Measurements from ENCODE around the gene NOB1. TPM values are rescaled to one million over a fixed set of nuclear protein-coding genes. Genes with fewer than 3 reads are reported as not detected.
"Not testable (repeated sequence)": the region's sequence is repeated elsewhere in the genome, so short reads cannot be mapped to it uniquely, and the experiment has no call there.

The NOB1 gene
- total RNA-seq, 1 donor from 2014 or later = 32.2 TPM

GRCh38 chr16:69745959-69746358 lies 8.8 kb downstream of the NOB1 start:
- TF ChIP-seq CTCF (conservative IDR thresholded peaks at IDR 0.05; ENCODE audit: low read depth, low read length) = no peak
- DNase-seq (ENCODE audit: low read depth) = no peak

GRCh38 chr16:69745232-69745612 lies 9.5 kb downstream of the NOB1 start:
- H3K4me3 ChIP-seq (ENCODE audit: low read depth, low read length) = no peak overlapping the region
- no peak for TF ChIP-seq CTCF (conservative IDR thresholded peaks at IDR 0.05; ENCODE audit: low read depth, low read length)

More at GRCh38 chr16:69745959-69746358, 8.8 kb downstream of the NOB1 start:
- no peak overlapping the region for H3K4me3 ChIP-seq (ENCODE audit: low read depth, low read length)

GRCh38 chr16:69744363-69745231 lies 10.1 kb downstream of the NOB1 start:
- H3K4me3 ChIP-seq (ENCODE audit: low read depth, low read length) = no peak overlapping the region
- no peak for DNase-seq (ENCODE audit: low read depth)
- TF ChIP-seq CTCF (conservative IDR thresholded peaks at IDR 0.05; ENCODE audit: low read depth, low read length) = no peak

More at GRCh38 chr16:69745232-69745612, 9.5 kb downstream of the NOB1 start:
- no peak for DNase-seq (ENCODE audit: low read depth)

GRCh38 chr16:69741951-69742904 lies 12.5 kb downstream of the NOB1 start:
- no peak overlapping the region for H3K4me3 ChIP-seq (ENCODE audit: low read depth, low read length)
- TF ChIP-seq CTCF (conservative IDR thresholded peaks at IDR 0.05; ENCODE audit: low read depth, low read length) = no peak
- DNase-seq (ENCODE audit: low read depth) = peak; percentile 31

- peak; percentile 18 for DNase-seq (ENCODE audit: low read depth)
- no peak overlapping the region for H3K4me3 ChIP-seq (ENCODE audit: low read depth, low read length)
- no peak for TF ChIP-seq CTCF (conservative IDR thresholded peaks at IDR 0.05; ENCODE audit: low read depth, low read length)
Observed at GRCh38 chr16:69741519-69741918, 13.2 kb downstream of the NOB1 start.

GRCh38 chr16:69732101-69732500 lies 22.6 kb downstream of the NOB1 start:
- DNase-seq (ENCODE audit: low read depth) = no peak
- no peak overlapping the region for H3K4me3 ChIP-seq (ENCODE audit: low read depth, low read length)
- no peak for TF ChIP-seq CTCF (conservative IDR thresholded peaks at IDR 0.05; ENCODE audit: low read depth, low read length)

GRCh38 chr16:69731280-69731679 lies 23.4 kb downstream of the NOB1 start:
- DNase-seq (ENCODE audit: low read depth) = not testable (repeated sequence)

GRCh38 chr16:69729030-69729429 lies 25.7 kb downstream of the NOB1 start:
- DNase-seq (ENCODE audit: low read depth); H3K4me3 ChIP-seq (ENCODE audit: low read depth, low read length): not testable (repeated sequence)

More at GRCh38 chr16:69731280-69731679, 23.4 kb downstream of the NOB1 start:
- H3K4me3 ChIP-seq (ENCODE audit: low read depth, low read length) = not testable (repeated sequence)

All from epithelial cell of proximal tubule (primary cell).